H1 (cell line): Measurements from ENCODE around the gene TYSND1. TPM values are rescaled to one million over a fixed set of nuclear protein-coding genes. Genes with fewer than 3 reads are reported as not detected.

ENCODE experiments used
- CTCF ChIA-PET: fragments of 300-600 bp; sonication (Branson Sonifier 250); formaldehyde crosslinking; loops from one replicate; lab custom pipeline; 2021; ENCODE audit not compliant: partially characterized antibody; lab: Charles Lee
- POLR2A ChIA-PET: fragments of 300-600 bp; sonication (Branson Sonifier 250); formaldehyde crosslinking; loops from one replicate; lab custom pipeline; 2021; ENCODE audit warnings: inconsistent platforms; ENCODE audit not compliant: partially characterized antibody; lab: Charles Lee
- DNase-seq, 2 experiments: peaks; one replicate each; pipeline versions ENCODE4 v3.0.0 to v3.0.0-alpha.2; 2010 to 2022; ENCODE audit warnings: low spot score in 2 of 2, low read depth in 1 of 2, mixed read lengths in 1 of 2
- FAIRE-seq: peaks from 2 replicates; lab custom pipeline; 2011; peaks lifted over from hg19 to GRCh38; lab: Jason Lieb, UNC
- H2AFZ ChIP-seq: 2 replicates; pipeline ENCODE4 v1.8.1; 2012; ENCODE audit warnings: low read length, inconsistent platforms
- H2AK5ac ChIP-seq: 2 replicates; pipeline ENCODE4 v1.6.1; 2013; ENCODE audit warnings: low read depth, low read length
- H2BK120ac ChIP-seq: replicated peaks from 2 replicates; pipeline ENCODE3; 2013; ENCODE audit warnings: low read depth, low read length, inconsistent platforms
- H2BK12ac ChIP-seq: 2 replicates; pipeline ENCODE4 v1.6.1; 2013; ENCODE audit warnings: low read depth, low read length
- H2BK15ac ChIP-seq: 2 replicates; pipeline ENCODE4 v1.6.1; 2013; ENCODE audit warnings: low read length
- H2BK20ac ChIP-seq: 2 replicates; pipeline ENCODE4 v1.6.1; 2013; ENCODE audit warnings: low read length
- H2BK5ac ChIP-seq: 2 replicates; pipeline ENCODE4 v1.6.1; 2013; ENCODE audit warnings: low read depth, low read length
- H3K14ac ChIP-seq: 2 replicates; pipeline ENCODE4 v1.6.1; 2013; ENCODE audit warnings: inconsistent platforms; ENCODE audit not compliant: insufficient read length
- H3K18ac ChIP-seq: 2 replicates; pipeline ENCODE4 v1.6.1; 2013; ENCODE audit warnings: low read length; ENCODE audit errors: extremely low read depth
- H3K23ac ChIP-seq: 2 replicates; pipeline ENCODE4 v1.6.1; 2013; ENCODE audit warnings: inconsistent platforms; ENCODE audit not compliant: insufficient read length
- H3K23me2 ChIP-seq: 2 replicates; pipeline ENCODE4 v1.6.1; 2013; ENCODE audit warnings: low read depth, low read length
- H3K27ac ChIP-seq: 2 replicates; pipeline ENCODE4 v1.6.1; 2011; ENCODE audit warnings: low read depth, low read length, inconsistent platforms
- H3K27me3 ChIP-seq, 4 experiments: replicated peaks in 1 of 4; 1 replicate in 1 of 4; 2 replicates in 3 of 4; pipeline versions ENCODE4 v1.6.1 to v1.8.1; 2011 to 2013; ENCODE audit warnings: low read length in 3 of 4, mild to moderate bottlenecking in 3 of 4, inconsistent platforms in 2 of 4, mixed read lengths in 2 of 4, moderate library complexity in 1 of 4; ENCODE audit not compliant: control insufficient read depth in 3 of 4, insufficient read depth in 3 of 4; ENCODE audit errors: extremely low read depth in 1 of 4
- H3K36me3 ChIP-seq, 4 experiments: 2 replicates each; pipeline versions ENCODE4 v1.6.1 to v1.8.1; 2011 to 2013; ENCODE audit warnings: mild to moderate bottlenecking in 4 of 4, low read length in 3 of 4, moderate library complexity in 2 of 4, control low read depth in 1 of 4, inconsistent platforms in 1 of 4; ENCODE audit not compliant: insufficient read depth in 4 of 4, control insufficient read depth in 2 of 4
- H3K4ac ChIP-seq: replicated peaks from 2 replicates; pipeline ENCODE3; 2013; ENCODE audit warnings: low read length, low read depth, mixed read lengths, inconsistent platforms; ENCODE audit not compliant: insufficient read length
- H3K4me1 ChIP-seq, 4 experiments: replicated peaks in 1 of 4; 1 replicate in 1 of 4; 2 replicates in 3 of 4; pipeline versions ENCODE4 v1.6.1 to v1.8.1; 2011 to 2013; ENCODE audit warnings: low read length in 3 of 4, inconsistent platforms in 2 of 4, mixed read lengths in 1 of 4; ENCODE audit not compliant: insufficient read depth in 4 of 4, control insufficient read depth in 3 of 4
- H3K4me2 ChIP-seq, 2 experiments: 2 replicates each; pipeline versions ENCODE4 v1.6.1 to v1.8.1; 2011 to 2013; ENCODE audit warnings: low read depth in 2 of 2, low read length in 2 of 2, control low read depth in 1 of 2, inconsistent platforms in 1 of 2, mild to moderate bottlenecking in 1 of 2; ENCODE audit not compliant: insufficient read depth in 1 of 2
- H3K4me3 ChIP-seq, 4 experiments: fragments of 200-600, 300-600 bp in 1 of 4; sonication (generic), shearing (Covaris generic), sonication (Bioruptor Twin) in 1 of 4; 2 replicates each; pipeline versions ENCODE4 v1.5.1 to v1.8.1; 2011 to 2016; ENCODE audit warnings: low read length in 4 of 4, low read depth in 3 of 4, control low read depth in 2 of 4, inconsistent platforms in 2 of 4, mild to moderate bottlenecking in 2 of 4, mixed read lengths in 1 of 4, moderate library complexity in 1 of 4; ENCODE audit not compliant: insufficient read depth in 2 of 4; ENCODE audit errors: extremely low read depth in 1 of 4
- H3K56ac ChIP-seq: replicated peaks from 2 replicates; pipeline ENCODE3; 2013; ENCODE audit warnings: low read depth, mild to moderate bottlenecking, mixed read lengths, low read length, inconsistent platforms; ENCODE audit not compliant: insufficient read length
- H3K79me1 ChIP-seq: 2 replicates; pipeline ENCODE4 v1.6.1; 2013; ENCODE audit warnings: low read depth, low read length, control low read depth
- H3K79me2 ChIP-seq, 2 experiments: 2 replicates each; pipeline versions ENCODE4 v1.6.1 to v1.8.1; 2012 to 2013; ENCODE audit warnings: low read length in 2 of 2, mild to moderate bottlenecking in 2 of 2, inconsistent platforms in 1 of 2; ENCODE audit not compliant: insufficient read depth in 2 of 2, control insufficient read depth in 1 of 2
- H3K9ac ChIP-seq, 4 experiments: replicated peaks in 1 of 4; 1 replicate in 1 of 4; 2 replicates in 3 of 4; pipeline versions ENCODE4 v1.6.1 to v1.8.1; 2011 to 2013; ENCODE audit warnings: low read depth in 3 of 4, low read length in 3 of 4, control low read depth in 2 of 4, mild to moderate bottlenecking in 2 of 4, moderate library complexity in 2 of 4, inconsistent platforms in 1 of 4; ENCODE audit errors: extremely low read depth in 1 of 4
- H3K9me3 ChIP-seq, 2 experiments: 2 replicates each; pipeline versions ENCODE4 v1.6.1 to v1.8.1; 2012 to 2013; ENCODE audit warnings: mild to moderate bottlenecking in 2 of 2, moderate library complexity in 2 of 2, control low read depth in 1 of 2, inconsistent platforms in 1 of 2, low read depth in 1 of 2, low read length in 1 of 2, mixed read lengths in 1 of 2; ENCODE audit not compliant: insufficient read depth in 2 of 2
- H4K20me1 ChIP-seq, 2 experiments: replicated peaks in 1 of 2; 2 replicates each; pipeline versions ENCODE3 to v1.8.1; 2011 to 2013; ENCODE audit warnings: inconsistent platforms in 2 of 2, low read length in 2 of 2, mild to moderate bottlenecking in 1 of 2; ENCODE audit not compliant: insufficient read depth in 2 of 2, control insufficient read depth in 1 of 2
- H4K5ac ChIP-seq: 2 replicates; pipeline ENCODE4 v1.6.1; 2013; ENCODE audit warnings: low read length, low read depth, mixed read lengths, inconsistent platforms; ENCODE audit not compliant: insufficient read length
- H4K8ac ChIP-seq: 2 replicates; pipeline ENCODE4 v1.8.0; 2013; ENCODE audit warnings: mild to moderate bottlenecking, moderate library complexity, low read length, inconsistent platforms; ENCODE audit not compliant: insufficient read depth; ENCODE audit errors: extremely low read depth
- H4K91ac ChIP-seq: replicated peaks from 2 replicates; pipeline ENCODE3; 2013; ENCODE audit warnings: low read length, mixed read lengths, inconsistent platforms; ENCODE audit not compliant: insufficient read length
- EGR1 ChIP-seq: IDR thresholded peaks from 2 replicates; pipeline ENCODE4 v1.6.1; 2011; ENCODE audit warnings: low read depth, low read length, borderline replicate concordance
- EZH2 ChIP-seq: fragments of 200-600 bp; sonication (generic); IDR thresholded peaks from 2 replicates; pipeline ENCODE4 v1.7.1; 2012; ENCODE audit warnings: low read depth, mild to moderate bottlenecking, moderate library complexity, low read length, inconsistent platforms; ENCODE audit not compliant: severe bottlenecking
- GABPA ChIP-seq: IDR thresholded peaks from 2 replicates; pipeline ENCODE4 v1.6.1; 2011; ENCODE audit warnings: mild to moderate bottlenecking, low read length, moderate library complexity, borderline replicate concordance; ENCODE audit not compliant: insufficient read depth
- RBBP5 ChIP-seq: IDR thresholded peaks from 2 replicates; pipeline ENCODE4 v1.7.1; 2012; ENCODE audit warnings: low read depth, mild to moderate bottlenecking, inconsistent platforms, low read length, moderate library complexity, borderline replicate concordance
- TAF1 ChIP-seq: IDR thresholded peaks from 2 replicates; pipeline ENCODE4 v1.6.1; 2011; ENCODE audit warnings: mild to moderate bottlenecking, low read depth, low read length
- ZNF274 ChIP-seq: IDR thresholded peaks from 2 replicates; pipeline ENCODE4 v1.7.0; 2012; ENCODE audit warnings: low read length, borderline replicate concordance; ENCODE audit errors: extremely low read depth
- WGBS, 2 experiments: shearing (Covaris generic) in 1 of 2; methylation state at CpG; one replicate each; pipeline versions ENCODE4 v1.1.6 to v1.1.7; 2013 to 2015; ENCODE audit warnings: low lambda C conversion rate in 2 of 2, mixed read lengths in 2 of 2, inconsistent platforms in 1 of 2, low coverage in 1 of 2, missing lambda C conversion rate in 1 of 2; ENCODE audit not compliant: insufficient replicate concordance in 2 of 2, insufficient coverage in 1 of 2, insufficient read length in 1 of 2; ENCODE audit errors: extremely low coverage in 1 of 2, missing lambda C conversion rate in 1 of 2; 5-methylcytosine and 5-hydroxymethylcytosine counted together
- polyA plus RNA-seq, 7 experiments: library from polyadenylated mRNA; depleted of rRNA in 3 of 7; stranded (reverse) in 5 of 7; unstranded in 2 of 7; fragments of >200 nt in 5 of 7; fragments of 200-250 nt in 2 of 7; gene quantifications; 1 replicate in 5 of 7; 2 replicates in 1 of 7; 4 replicates in 1 of 7; pipeline versions ENCODE4 v1.2.1 to v1.2.3, GENCODE V29; 2011 to 2013; ENCODE audit warnings: missing spikeins in 2 of 7, mixed read lengths in 2 of 7
- total RNA-seq: library from RNA; stranded (reverse); fragmentation: NEBNext Ultra II Directional; extraction: Animal tissue kit (Norgen Biotek cat#: 25700); gene quantifications from 2 replicates; pipeline ENCODE4 v1.2.1, GENCODE V29; 2021
- TF ChIP-seq, protein P1 (sequence below), 3 experiments: IDR thresholded peaks; 1 replicate in 2 of 3; 2 replicates in 1 of 3; pipeline versions ENCODE4 v1.5.1 to v1.6.1; 2011; ENCODE audit warnings: low read length in 3 of 3, mild to moderate bottlenecking in 3 of 3, inconsistent platforms in 2 of 3, low read depth in 1 of 3, moderate library complexity in 1 of 3; ENCODE audit not compliant: insufficient read depth in 1 of 3; ENCODE audit errors: control extremely low read depth in 1 of 3

The TYSND1 gene
- total and polyA plus RNA-seq, 2 of the 8 experiments (the other 6 are each of a cell fraction or from before 2014, with no cell fraction given), result 11.9 to 15.0 TPM

DNA sequence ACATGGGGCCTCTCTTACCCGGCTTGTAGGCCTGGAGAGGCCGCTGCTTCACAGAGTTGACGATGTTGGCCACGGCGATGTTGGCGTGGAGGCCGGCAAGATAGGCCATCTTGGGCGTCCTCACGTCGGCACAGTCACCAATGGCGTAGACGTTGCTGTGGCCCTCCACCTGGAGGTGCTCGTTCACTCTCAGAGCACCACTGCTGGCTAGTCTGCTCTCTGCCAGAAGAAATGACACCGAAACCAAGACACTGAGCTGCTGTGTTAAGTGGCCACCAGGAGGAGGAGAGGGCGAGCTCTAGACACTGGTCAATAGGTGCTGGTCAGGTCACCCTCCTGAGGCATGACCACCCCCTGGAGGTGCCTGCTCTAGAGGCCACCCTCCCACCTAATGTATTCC, 31.6 kb downstream of the TYSND1 start:
- Histone ChIP-seq H3K27ac (no peak overlapping the region), H2BK5ac (no peak overlapping the region), H3K9ac (no peak overlapping the region), H2BK15ac (no peak overlapping the region), H4K8ac (no peak overlapping the region), H3K4ac (no peak overlapping the region), H2BK20ac (no peak overlapping the region), H2BK12ac (no peak overlapping the region), H3K79me1 (no peaks in the 10 kb centered on the region), H4K91ac (no peak overlapping the region), H3K36me3 (no peaks in the 10 kb centered on the region; a peak in 1 of 8 replicates), H3K23me2 (no peaks in the 10 kb centered on the region), H2BK120ac (no peak overlapping the region), H3K23ac (no peak overlapping the region), H3K79me2 (no peaks in the 10 kb centered on the region), H3K14ac (no peak overlapping the region), H2AK5ac (no peak overlapping the region), H3K4me2 (no peak overlapping the region), H4K5ac (no peak overlapping the region), H3K27me3 (no peaks in the 10 kb centered on the region), H2AFZ (no peak overlapping the region), H4K20me1 (no peaks in the 10 kb centered on the region), H3K18ac (no peak overlapping the region), H3K4me1 (no peaks in the 10 kb centered on the region; a peak in 1 of 7 replicates), H3K4me3 (no peak overlapping the region), H3K9me3 (no peaks in the 10 kb centered on the region), H3K56ac (no peak overlapping the region)
- ChIA-PET POLR2A (interaction anchor here (1.0 to 3.6 kb wide), 3 partner anchors 11 to 182 kb away, joined by 3 to 15 read pairs (median 13); partner anchors contain the start of gene TYSND1), CTCF (interaction anchor here (0.7 to 11.0 kb wide), 37 partner anchors 9 to 424 kb away, joined by 3 to 155 read pairs (median 6); partner anchors contain the start of genes AIFM2, MACROH2A2 and TYSND1)
- no peak for TF ChIP-seq TAF1
- TF ChIP-seq EGR1, result no peak
- no peak for TF ChIP-seq GABPA
- TF ChIP-seq RBBP5, result no peak
- TF ChIP-seq, protein P1, sequence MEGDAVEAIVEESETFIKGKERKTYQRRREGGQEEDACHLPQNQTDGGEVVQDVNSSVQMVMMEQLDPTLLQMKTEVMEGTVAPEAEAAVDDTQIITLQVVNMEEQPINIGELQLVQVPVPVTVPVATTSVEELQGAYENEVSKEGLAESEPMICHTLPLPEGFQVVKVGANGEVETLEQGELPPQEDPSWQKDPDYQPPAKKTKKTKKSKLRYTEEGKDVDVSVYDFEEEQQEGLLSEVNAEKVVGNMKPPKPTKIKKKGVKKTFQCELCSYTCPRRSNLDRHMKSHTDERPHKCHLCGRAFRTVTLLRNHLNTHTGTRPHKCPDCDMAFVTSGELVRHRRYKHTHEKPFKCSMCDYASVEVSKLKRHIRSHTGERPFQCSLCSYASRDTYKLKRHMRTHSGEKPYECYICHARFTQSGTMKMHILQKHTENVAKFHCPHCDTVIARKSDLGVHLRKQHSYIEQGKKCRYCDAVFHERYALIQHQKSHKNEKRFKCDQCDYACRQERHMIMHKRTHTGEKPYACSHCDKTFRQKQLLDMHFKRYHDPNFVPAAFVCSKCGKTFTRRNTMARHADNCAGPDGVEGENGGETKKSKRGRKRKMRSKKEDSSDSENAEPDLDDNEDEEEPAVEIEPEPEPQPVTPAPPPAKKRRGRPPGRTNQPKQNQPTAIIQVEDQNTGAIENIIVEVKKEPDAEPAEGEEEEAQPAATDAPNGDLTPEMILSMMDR (IDR thresholded peaks at IDR 0.05; ENCODE audit: control extremely low read depth in 1 of 3, insufficient read depth in 1 of 3, low read depth in 1 of 3, low read length in 3 of 3), result peak; percentile 20 to 39 (median 27); a peak in 2 of 4 replicates
- TF ChIP-seq EZH2, result no peak
- no peak for TF ChIP-seq ZNF274
- FAIRE-seq (no peak), DNase-seq (no peak)
- 96% methylated on average over 15 of the region's 15 CpGs; no CpG with 5 or more reads in 1 of the 2 experiments for WGBS, 2 experiments
